GM23338 (cell line): ENCODE results near the gene CACNA2D3. TPM values are rescaled to one million over a fixed set of nuclear protein-coding genes. Genes with fewer than 3 reads are reported as not detected.

Experiments used
- ATAC-seq: fragments of 200-7000 bp; cut with Tn5 transposase; 3 replicates; pipeline ENCODE4 v1.9.1; 2020
- DNase-seq: peaks from one replicate; pipeline ENCODE4 v3.0.0-alpha.2; 2015; ENCODE audit warnings: low spot score
- H2AFZ ChIP-seq: fragments of 200-600 bp; sonication (generic); 2 replicates; pipeline ENCODE4 v1.8.0; 2016; ENCODE audit warnings: antibody characterized with exemption, mild to moderate bottlenecking, moderate library complexity
- H3F3A ChIP-seq: fragments of 200-600 bp; sonication (generic); replicated peaks from 2 replicates; pipeline ENCODE4 v1.8.0; 2017; ENCODE audit warnings: antibody characterized with exemption, mixed run types, low read depth
- H3K27ac ChIP-seq: fragments of 200-600 bp; sonication (generic); 2 replicates; pipeline ENCODE4 v1.6.1; 2016; ENCODE audit warnings: low read depth
- H3K27me3 ChIP-seq: fragments of 200-600 bp; sonication (generic); 2 replicates; pipeline ENCODE4 v1.8.0; 2016; ENCODE audit warnings: mild to moderate bottlenecking, mixed run types, moderate library complexity; ENCODE audit not compliant: insufficient read depth
- H3K36me3 ChIP-seq: fragments of 200-600 bp; sonication (generic); 2 replicates; pipeline ENCODE4 v1.8.0; 2016; ENCODE audit warnings: mild to moderate bottlenecking; ENCODE audit not compliant: insufficient read depth
- H3K4me1 ChIP-seq: fragments of 200-600 bp; sonication (generic); 2 replicates; pipeline ENCODE4 v1.8.0; 2016; ENCODE audit warnings: mild to moderate bottlenecking, moderate library complexity; ENCODE audit not compliant: insufficient read depth
- H3K4me2 ChIP-seq: fragments of 200-600 bp; sonication (generic); 2 replicates; pipeline ENCODE4 v1.7.1; 2017; ENCODE audit warnings: mixed run types
- H3K4me3 ChIP-seq: fragments of 200-600 bp; sonication (generic); 2 replicates; pipeline ENCODE4 v1.6.1; 2016; ENCODE audit warnings: mixed run types
- H3K79me2 ChIP-seq: fragments of 200-600 bp; sonication (generic); replicated peaks from 2 replicates; pipeline ENCODE4 v1.8.0; 2017; ENCODE audit warnings: mild to moderate bottlenecking; ENCODE audit not compliant: insufficient read depth
- H3K9me2 ChIP-seq: fragments of 200-600 bp; sonication (generic); 2 replicates; pipeline ENCODE4 v1.8.0; 2017; ENCODE audit not compliant: insufficient read depth
- H4K20me1 ChIP-seq: fragments of 200-600 bp; sonication (generic); replicated peaks from 2 replicates; pipeline ENCODE4 v1.8.0; 2017; ENCODE audit warnings: mild to moderate bottlenecking; ENCODE audit not compliant: insufficient read depth
- H3K27ac Mint-ChIP-seq: 2 replicates; pipeline ENCODE4 v1.8.0; 2020; ENCODE audit warnings: inconsistent platforms, mild to moderate bottlenecking, moderate library complexity, mixed read lengths
- H3K27me3 Mint-ChIP-seq: 3 replicates; pipeline ENCODE4 v1.8.0; 2022; ENCODE audit warnings: low read depth, mild to moderate bottlenecking, moderate library complexity, mixed read lengths, inconsistent platforms; ENCODE audit not compliant: insufficient read depth, poor library complexity
- H3K36me3 Mint-ChIP-seq: 3 replicates; pipeline ENCODE4 v1.8.0; 2021; ENCODE audit warnings: low read depth, mild to moderate bottlenecking, inconsistent platforms, moderate library complexity, mixed read lengths
- H3K4me1 Mint-ChIP-seq: 3 replicates; pipeline ENCODE4 v1.8.0; 2020; ENCODE audit warnings: mild to moderate bottlenecking, inconsistent platforms, mixed read lengths
- H3K4me3 Mint-ChIP-seq: 3 replicates; pipeline ENCODE4 v1.8.0; 2021; ENCODE audit warnings: moderate library complexity, mild to moderate bottlenecking, inconsistent platforms, mixed read lengths
- H3K9me3 Mint-ChIP-seq: 3 replicates; pipeline ENCODE4 v1.8.0; 2020; ENCODE audit warnings: moderate library complexity, mild to moderate bottlenecking, inconsistent platforms, mixed read lengths
- JUNB ChIP-seq: IDR thresholded peaks from one replicate; pipeline ENCODE4 v1.6.1; 2016; ENCODE audit warnings: antibody characterized with exemption; ENCODE audit not compliant: unreplicated experiment
- NANOG ChIP-seq: IDR thresholded peaks from 2 replicates; pipeline ENCODE4 v1.6.1; 2016; ENCODE audit warnings: antibody characterized with exemption, borderline replicate concordance
- STAT1 ChIP-seq: IDR thresholded peaks from one replicate; pipeline ENCODE4 v1.6.1; 2016; ENCODE audit warnings: antibody characterized with exemption; ENCODE audit not compliant: unreplicated experiment
- ZNF331 ChIP-seq: fragments of 250-450 bp; sonication (Bioruptor Pico); IDR thresholded peaks from 2 replicates; pipeline ENCODE4 v1.5.0; 2020; ENCODE audit warnings: low read depth, mild to moderate bottlenecking, moderate library complexity
- polyA plus RNA-seq: library from polyadenylated mRNA; unstranded; fragments of >200 nt; fragmentation: Nextera tagmentation; extraction: Ambion mirVana; gene quantifications from 2 replicates; pipeline ENCODE4 v1.2.1, GENCODE V29; 2016
- total RNA-seq: library from RNA; depleted of rRNA; stranded (reverse); fragments of >200 nt; shearing (Covaris generic); gene quantifications from 2 replicates; pipeline ENCODE4 v1.2.3, GENCODE V29; 2014
- TF ChIP-seq, protein P1 (sequence below): fragments of 250-450 bp; sonication (Bioruptor Pico); IDR thresholded peaks from 2 replicates; pipeline ENCODE4 v1.5.0; 2020; ENCODE audit warnings: mild to moderate bottlenecking, moderate library complexity
- TF ChIP-seq, protein P2 (sequence below): IDR thresholded peaks from one replicate; pipeline ENCODE4 v1.6.1; 2018; ENCODE audit warnings: antibody characterized with exemption; ENCODE audit not compliant: unreplicated experiment

Gene CACNA2D3
- total and polyA plus RNA-seq, 2 experiments from 2014 or later: 2.2 to 2.3 TPM

DNA sequence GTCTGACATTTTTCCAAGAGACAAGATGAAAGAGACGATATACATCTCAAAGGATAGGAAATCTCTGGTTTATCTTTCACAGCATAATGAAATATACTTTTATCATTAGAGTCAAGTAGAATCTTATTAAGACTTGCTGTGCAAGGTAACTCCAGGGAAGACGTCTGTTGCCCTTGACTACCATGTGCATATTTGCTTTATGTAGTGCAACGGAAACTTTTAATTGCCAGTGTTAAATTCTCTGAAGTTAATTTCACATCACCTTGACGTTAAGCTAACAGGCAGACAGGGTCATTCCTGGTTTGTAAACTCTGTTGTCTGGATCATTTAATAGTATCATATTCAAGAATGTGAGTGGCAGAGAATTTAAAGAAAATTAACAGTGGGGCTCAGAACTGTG lies 722.7 kb downstream of the CACNA2D3 start (continued):
- TF ChIP-seq, protein P1, sequence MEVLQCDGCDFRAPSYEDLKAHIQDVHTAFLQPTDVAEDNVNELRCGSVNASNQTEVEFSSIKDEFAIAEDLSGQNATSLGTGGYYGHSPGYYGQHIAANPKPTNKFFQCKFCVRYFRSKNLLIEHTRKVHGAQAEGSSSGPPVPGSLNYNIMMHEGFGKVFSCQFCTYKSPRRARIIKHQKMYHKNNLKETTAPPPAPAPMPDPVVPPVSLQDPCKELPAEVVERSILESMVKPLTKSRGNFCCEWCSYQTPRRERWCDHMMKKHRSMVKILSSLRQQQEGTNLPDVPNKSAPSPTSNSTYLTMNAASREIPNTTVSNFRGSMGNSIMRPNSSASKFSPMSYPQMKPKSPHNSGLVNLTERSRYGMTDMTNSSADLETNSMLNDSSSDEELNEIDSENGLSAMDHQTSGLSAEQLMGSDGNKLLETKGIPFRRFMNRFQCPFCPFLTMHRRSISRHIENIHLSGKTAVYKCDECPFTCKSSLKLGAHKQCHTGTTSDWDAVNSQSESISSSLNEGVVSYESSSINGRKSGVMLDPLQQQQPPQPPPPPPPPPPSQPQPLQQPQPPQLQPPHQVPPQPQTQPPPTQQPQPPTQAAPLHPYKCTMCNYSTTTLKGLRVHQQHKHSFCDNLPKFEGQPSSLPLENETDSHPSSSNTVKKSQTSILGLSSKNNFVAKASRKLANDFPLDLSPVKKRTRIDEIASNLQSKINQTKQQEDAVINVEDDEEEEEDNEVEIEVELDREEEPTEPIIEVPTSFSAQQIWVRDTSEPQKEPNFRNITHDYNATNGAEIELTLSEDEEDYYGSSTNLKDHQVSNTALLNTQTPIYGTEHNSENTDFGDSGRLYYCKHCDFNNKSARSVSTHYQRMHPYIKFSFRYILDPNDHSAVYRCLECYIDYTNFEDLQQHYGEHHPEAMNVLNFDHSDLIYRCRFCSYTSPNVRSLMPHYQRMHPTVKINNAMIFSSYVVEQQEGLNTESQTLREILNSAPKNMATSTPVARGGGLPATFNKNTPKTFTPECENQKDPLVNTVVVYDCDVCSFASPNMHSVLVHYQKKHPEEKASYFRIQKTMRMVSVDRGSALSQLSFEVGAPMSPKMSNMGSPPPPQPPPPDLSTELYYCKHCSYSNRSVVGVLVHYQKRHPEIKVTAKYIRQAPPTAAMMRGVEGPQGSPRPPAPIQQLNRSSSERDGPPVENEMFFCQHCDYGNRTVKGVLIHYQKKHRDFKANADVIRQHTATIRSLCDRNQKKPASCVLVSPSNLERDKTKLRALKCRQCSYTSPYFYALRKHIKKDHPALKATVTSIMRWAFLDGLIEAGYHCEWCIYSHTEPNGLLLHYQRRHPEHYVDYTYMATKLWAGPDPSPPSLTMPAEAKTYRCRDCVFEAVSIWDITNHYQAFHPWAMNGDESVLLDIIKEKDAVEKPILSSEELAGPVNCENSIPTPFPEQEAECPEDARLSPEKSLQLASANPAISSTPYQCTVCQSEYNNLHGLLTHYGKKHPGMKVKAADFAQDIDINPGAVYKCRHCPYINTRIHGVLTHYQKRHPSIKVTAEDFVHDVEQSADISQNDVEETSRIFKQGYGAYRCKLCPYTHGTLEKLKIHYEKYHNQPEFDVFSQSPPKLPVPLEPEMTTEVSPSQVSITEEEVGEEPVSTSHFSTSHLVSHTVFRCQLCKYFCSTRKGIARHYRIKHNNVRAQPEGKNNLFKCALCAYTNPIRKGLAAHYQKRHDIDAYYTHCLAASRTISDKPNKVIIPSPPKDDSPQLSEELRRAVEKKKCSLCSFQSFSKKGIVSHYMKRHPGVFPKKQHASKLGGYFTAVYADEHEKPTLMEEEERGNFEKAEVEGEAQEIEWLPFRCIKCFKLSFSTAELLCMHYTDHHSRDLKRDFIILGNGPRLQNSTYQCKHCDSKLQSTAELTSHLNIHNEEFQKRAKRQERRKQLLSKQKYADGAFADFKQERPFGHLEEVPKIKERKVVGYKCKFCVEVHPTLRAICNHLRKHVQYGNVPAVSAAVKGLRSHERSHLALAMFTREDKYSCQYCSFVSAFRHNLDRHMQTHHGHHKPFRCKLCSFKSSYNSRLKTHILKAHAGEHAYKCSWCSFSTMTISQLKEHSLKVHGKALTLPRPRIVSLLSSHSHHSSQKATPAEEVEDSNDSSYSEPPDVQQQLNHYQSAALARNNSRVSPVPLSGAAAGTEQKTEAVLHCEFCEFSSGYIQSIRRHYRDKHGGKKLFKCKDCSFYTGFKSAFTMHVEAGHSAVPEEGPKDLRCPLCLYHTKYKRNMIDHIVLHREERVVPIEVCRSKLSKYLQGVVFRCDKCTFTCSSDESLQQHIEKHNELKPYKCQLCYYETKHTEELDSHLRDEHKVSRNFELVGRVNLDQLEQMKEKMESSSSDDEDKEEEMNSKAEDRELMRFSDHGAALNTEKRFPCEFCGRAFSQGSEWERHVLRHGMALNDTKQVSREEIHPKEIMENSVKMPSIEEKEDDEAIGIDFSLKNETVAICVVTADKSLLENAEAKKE (CRISPR knock-in tag): no peak
- TF ChIP-seq, protein P2, sequence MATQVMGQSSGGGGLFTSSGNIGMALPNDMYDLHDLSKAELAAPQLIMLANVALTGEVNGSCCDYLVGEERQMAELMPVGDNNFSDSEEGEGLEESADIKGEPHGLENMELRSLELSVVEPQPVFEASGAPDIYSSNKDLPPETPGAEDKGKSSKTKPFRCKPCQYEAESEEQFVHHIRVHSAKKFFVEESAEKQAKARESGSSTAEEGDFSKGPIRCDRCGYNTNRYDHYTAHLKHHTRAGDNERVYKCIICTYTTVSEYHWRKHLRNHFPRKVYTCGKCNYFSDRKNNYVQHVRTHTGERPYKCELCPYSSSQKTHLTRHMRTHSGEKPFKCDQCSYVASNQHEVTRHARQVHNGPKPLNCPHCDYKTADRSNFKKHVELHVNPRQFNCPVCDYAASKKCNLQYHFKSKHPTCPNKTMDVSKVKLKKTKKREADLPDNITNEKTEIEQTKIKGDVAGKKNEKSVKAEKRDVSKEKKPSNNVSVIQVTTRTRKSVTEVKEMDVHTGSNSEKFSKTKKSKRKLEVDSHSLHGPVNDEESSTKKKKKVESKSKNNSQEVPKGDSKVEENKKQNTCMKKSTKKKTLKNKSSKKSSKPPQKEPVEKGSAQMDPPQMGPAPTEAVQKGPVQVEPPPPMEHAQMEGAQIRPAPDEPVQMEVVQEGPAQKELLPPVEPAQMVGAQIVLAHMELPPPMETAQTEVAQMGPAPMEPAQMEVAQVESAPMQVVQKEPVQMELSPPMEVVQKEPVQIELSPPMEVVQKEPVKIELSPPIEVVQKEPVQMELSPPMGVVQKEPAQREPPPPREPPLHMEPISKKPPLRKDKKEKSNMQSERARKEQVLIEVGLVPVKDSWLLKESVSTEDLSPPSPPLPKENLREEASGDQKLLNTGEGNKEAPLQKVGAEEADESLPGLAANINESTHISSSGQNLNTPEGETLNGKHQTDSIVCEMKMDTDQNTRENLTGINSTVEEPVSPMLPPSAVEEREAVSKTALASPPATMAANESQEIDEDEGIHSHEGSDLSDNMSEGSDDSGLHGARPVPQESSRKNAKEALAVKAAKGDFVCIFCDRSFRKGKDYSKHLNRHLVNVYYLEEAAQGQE: no peak
- no peak for TF ChIP-seq STAT1

DNA sequence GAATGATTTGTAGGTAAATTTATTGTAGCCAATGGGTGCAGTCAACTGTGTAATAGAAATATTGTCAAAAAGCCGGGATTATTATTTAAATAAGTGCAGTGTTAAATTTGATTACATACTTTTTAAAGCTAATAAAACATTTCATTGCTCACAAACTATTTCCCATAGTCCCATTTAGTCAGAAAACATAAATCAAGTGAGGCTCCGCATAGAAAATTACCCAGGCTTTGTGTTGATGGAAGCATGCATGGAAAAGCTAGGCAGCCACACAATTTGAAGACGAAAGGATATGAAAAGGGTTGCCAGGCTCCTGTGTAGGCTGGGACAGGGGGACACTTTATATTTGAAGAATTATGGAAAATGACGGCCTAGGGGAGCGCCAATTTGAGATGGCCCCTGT lies 723.2 kb downstream of the CACNA2D3 start:
- no peak overlapping the region for H3K27ac ChIP-seq
- no peaks in the 10 kb centered on the region for H3K4me1 ChIP-seq
- Mint-ChIP-seq H3K4me3 (no peak overlapping the region), H3K27ac (no peak overlapping the region), H3K4me1 (peaks cover 14% of the 10 kb centered on the region), H3K27me3 (peaks cover 5% of the 10 kb centered on the region), H3K36me3 (peaks cover 5% of the 10 kb centered on the region; the same call in 2 of the 3 replicates), H3K9me3 (no peaks in the 10 kb centered on the region)
- H3K9me2 ChIP-seq: no peaks in the 10 kb centered on the region
- no peaks in the 10 kb centered on the region for H3K79me2 ChIP-seq
- no peaks in the 10 kb centered on the region for H4K20me1 ChIP-seq
- no peak overlapping the region for H2AFZ ChIP-seq
- H3F3A ChIP-seq: no peaks in the 10 kb centered on the region
- no peak overlapping the region for H3K4me3 ChIP-seq
- ATAC-seq (no peak), DNase-seq (no peak)
- no peak overlapping the region for H3K4me2 ChIP-seq
- no peaks in the 10 kb centered on the region for H3K27me3 ChIP-seq
- H3K36me3 ChIP-seq: no peaks in the 10 kb centered on the region
- TF ChIP-seq, protein P1 (CRISPR knock-in tag): no peak
- TF ChIP-seq ZNF331: no peak
- TF ChIP-seq JUNB: no peak
- TF ChIP-seq NANOG: no peak
